HG03064 (cell line): ENCODE data around the gene ATP6V1C2.

ENCODE experiments used
- ATAC-seq: cut with Tn5 transposase; IDR thresholded peaks from one replicate; pipeline ENCODE4 v1.9.1; 2021; ENCODE audit warnings: low read depth; ENCODE audit not compliant: unreplicated experiment

ATP6V1C2 gene

DNA sequence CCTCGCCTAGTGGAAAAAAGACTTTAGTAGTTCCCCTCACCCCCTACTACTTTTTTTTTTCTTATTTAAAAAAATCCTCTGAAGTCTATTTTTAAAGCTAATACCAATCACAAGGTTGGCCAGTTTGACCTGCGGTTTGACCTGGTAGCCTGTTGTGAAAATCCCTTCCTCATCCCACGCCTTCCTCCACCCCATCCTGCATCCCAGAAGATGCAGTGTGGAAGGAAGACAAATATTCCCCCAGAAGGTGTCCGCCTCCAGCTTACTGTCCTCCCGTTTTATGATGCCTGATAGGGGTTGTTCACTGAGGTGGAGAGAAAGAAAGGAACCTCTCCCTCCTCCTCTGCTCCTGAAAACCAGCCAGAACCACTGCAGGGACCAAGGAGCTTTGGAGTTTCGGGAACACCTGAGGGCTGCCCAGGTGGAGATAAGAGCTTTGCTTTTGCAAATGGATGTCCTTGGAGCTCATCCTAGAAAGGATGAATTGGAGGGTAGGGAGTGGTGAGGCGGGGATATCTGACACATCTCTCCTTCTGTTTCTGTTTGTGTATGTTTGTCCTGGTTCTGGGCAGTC lies 909 bp downstream of the ATP6V1C2 start:
- ATAC-seq: no peak

GRCh38 chr2:10732924-10733565 lies 11.6 kb downstream of the ATP6V1C2 start:
- no peak for ATAC-seq

- ATAC-seq: no peak
Observed at GRCh38 chr2:10733566-10733925, 12.1 kb downstream of the ATP6V1C2 start.

- ATAC-seq: no peak
Observed at GRCh38 chr2:10733980-10734379, 12.6 kb downstream of the ATP6V1C2 start.

- ATAC-seq: no peak
Observed at GRCh38 chr2:10738192-10738591, 16.8 kb downstream of the ATP6V1C2 start.

DNA sequence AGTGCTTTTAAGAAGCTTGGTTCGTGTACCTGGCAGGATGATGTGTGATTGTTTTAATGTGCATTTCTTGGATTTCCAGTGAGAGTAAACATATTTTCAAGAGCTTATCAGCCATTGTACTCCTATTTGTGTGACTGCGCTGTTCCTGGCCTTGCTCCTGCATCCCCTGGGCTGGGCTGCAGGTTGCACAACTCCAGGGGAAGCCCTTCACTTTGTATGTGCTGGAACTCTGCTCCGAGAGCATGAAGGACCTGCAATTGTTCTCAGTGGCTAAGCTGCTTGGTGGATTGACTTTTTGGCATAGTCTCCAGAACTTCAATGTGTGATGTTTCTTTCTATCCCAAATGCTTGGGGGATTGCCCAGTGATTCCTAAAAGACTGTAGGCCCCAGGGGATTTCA lies 18.8 kb downstream of the ATP6V1C2 start:
- ATAC-seq: no peak

GRCh38 chr2:10741139-10741538 lies 19.7 kb downstream of the ATP6V1C2 start:
- no peak for ATAC-seq

DNA sequence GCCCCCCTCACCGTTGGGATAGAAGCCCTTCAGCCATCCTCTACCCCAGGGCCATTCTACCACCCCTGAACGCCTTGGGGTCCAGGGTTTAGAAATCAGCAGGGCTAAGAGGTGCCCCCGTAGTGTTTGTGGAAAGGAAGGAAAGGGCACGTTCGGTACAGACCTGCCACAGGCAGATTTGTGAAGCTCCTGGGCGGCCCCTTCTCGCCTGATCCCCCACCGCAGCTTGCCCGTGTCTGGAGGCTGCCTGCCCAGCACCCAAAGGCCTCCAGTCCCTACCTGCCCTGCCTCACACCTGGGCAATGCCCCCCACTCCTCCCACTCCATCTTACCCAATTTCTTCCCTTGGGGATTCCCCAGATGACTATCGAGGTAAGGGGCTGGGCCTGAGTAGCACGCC lies 21.2 kb downstream of the ATP6V1C2 start:
- ATAC-seq: no peak

GRCh38 chr2:10750610-10751009 lies 29.2 kb downstream of the ATP6V1C2 start:
- no peak for ATAC-seq

DNA sequence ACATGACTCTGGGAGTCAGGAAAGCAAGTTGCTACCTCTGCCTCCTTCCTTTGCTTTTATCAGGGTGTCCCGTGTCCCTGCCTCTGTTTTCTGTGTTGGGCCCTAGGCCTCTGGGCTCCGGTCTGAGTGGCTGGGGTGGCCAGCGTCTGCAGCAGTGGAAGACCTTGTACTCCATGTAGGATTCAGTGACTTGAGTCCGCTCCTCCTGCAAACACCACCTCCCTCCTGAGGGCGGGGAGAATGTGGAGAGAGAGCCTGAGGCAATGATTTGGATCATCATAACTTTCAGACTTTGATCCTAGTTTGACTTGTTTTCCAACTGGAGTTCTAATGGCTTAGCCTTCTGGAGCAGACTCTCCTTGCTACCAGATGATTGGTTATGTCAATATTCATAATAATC lies 30.8 kb downstream of the ATP6V1C2 start:
- ATAC-seq: no peak

DNA sequence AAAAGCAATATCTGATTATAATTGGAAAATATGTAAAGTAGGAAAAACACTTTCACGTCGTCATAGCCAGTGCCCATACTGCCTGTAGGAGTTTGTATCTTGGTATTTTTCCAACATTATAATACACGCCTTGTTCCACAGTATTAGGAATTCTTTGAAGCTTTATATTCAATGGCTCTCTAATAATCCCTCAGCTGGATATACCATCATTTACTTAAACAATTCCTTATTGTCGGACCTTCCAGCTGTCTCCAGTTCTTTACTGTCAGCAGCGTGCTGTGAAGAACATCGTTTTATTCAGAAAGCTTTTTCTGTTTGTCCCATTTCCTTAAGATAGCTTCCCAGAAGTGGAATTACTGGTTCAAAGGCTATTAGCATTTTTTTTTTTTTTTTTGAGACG lies 31.7 kb downstream of the ATP6V1C2 start:
- no peak for ATAC-seq

GRCh38 chr2:10753876-10754275 lies 32.4 kb downstream of the ATP6V1C2 start:
- ATAC-seq: no peak

DNA sequence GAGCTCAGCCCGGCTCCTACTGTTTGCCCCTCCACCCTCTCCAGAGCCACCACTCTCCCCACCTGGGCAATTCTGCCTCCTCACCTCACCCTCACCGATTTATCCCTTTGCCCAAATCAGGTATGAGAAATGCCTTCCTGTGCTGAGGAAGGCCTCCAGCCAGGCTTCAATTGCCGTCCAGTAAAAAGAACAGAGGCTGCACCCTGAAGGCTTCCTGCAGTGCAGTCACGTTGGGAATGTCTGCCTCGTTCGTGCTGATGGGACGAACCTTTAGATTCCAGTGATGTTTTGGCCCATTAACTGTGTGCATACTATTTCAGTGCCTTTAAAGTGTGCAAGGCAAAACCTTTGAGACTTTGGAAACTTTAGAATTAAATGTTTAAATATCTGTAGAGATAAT lies 34.2 kb downstream of the ATP6V1C2 start:
- ATAC-seq: no peak

DNA sequence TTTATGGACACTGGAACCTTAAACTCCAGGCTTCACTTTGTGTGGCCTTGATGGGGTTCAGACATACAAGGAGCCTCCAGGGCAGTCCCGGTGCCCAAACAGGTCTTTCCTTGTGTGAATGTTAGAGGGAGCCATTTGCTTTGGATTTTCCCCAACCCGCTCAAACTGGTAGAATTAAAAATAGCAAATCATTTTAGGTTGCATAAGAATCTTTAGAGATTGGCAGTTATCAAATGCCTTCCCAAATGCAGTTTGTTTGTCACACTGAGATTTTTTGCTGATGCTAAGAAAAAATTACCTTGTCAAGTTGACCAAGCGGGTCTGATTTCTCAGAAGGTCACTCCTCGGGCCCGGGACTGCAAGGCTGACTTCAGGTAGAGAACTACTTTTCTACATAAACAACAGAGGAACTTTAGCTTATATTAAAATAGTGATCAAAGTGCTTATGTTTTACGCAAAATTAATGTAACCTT lies 36.4 kb downstream of the ATP6V1C2 start:
- no peak for ATAC-seq

DNA sequence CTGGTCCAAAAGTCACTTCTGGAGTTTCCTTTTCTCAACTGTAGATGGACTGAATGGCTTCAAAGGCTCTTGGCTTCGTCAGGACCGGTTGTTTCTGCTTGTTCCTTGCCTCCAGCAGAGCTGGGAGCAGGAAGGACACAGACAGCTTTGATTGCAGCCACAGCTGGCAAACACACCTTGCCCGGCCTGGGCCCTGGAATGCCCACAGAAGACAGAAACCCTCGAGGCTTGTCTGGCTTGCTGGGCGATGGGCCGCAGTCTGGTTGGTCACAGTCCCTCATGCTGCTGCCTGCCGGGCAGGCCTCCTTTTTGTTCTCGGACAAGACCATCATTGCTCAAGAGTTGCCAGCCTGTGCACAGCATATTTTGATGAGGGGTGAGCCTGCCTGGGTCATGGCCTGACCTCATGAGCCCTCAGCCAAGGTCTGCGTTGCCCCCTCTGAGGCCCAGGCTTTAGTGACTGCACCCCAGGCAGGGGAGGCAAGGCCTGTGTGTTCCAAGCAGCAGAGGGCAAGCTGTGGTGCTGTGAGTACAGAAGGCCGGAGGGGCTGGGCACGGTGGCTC lies 37.8 kb downstream of the ATP6V1C2 start:
- no peak for ATAC-seq

DNA sequence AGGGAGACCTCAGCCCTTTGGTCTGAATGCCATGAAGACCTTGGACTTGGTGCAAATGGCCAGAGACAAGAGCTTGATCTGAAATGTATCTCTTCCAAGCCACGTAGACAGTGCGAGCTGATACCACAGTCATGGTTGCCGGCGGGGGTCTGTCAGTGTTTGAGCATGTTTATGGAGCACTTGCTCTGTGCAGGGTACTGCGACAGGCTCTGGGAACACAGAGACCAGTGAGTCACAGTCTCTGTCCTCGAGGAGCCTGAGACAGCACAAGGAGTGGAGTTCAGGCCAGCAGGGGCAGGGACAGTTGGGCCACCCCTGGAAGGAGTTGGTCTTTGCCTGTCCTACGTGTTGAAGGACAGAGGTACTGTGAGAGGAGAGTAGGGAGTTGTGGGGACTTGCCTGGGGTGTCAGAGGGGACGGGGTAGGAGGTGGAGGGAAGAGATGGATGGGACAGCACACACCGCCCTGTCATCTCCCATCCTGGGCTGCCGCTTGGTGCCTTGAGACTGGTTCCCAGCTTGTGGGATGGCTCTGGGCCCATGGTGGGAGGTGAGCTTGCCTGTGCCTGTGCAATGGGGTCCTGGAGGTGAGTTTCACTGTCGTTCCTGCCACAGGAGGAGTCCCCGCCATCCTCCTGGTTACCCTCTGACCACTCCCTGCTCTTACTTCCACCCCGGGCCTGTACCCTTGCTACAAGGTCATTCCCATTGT lies 39.5 kb downstream of the ATP6V1C2 start:
- no peak for ATAC-seq

GRCh38 chr2:10761591-10761990 lies 40.2 kb downstream of the ATP6V1C2 start:
- no peak for ATAC-seq

DNA sequence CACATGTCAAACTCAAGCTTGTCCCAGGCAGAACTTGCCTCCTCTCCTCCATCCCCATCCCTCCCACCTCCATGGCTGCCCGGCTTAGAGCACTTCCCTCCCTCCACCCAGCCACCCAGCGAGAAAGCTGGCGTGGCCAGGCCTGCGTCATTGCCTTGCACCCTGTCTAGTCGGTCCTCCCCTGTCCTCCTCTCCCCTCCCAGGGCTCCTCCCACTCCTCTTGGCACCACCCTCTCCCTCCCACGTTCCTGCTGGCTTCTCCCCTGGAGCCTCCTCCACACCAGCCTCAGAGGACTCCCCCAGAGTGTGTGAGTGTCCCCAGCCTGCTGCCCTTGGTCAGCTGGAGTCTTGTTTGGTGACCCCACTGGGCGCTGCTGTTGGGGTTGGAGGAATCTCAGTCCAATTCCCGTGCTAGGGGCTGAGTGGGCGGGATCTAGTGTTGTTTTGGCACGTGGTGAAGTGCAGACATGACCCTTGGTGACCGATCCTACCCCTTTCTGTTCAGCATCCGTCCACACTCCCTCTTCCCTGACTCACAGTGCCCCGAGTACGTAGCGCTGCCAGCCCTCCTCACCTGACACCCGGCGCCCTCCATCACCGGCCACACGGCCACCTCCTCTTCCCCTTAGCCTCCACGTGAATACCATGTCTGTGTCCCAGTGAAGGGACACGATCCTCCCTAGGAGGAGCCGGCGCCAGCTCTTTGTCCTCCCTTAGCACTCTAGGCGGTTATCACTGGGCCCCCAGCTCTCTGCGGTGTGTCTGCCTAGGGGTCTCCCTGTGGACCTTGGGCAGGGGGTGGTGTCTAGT lies 41.4 kb downstream of the ATP6V1C2 start:
- ATAC-seq: no peak

DNA sequence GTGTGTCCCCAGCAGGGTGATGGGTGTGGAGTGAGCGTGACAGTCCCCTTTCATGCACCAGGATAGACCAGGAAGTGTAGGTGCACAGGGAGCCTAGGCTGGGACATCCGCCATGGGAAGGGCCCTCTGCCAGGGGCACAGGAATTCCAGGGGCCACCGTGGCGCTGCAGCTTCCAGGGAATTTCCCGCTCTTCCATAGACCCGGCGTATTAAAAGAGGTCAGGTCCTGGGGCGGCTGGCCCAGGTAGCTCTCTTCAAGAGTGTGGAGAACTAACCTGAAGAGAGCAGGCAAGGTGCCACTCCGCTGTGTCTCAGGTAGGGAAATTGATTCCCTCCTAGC lies 42.0 kb downstream of the ATP6V1C2 start:
- no peak for ATAC-seq

- ATAC-seq: no peak
Observed at GRCh38 chr2:10764096-10764785, 42.8 kb downstream of the ATP6V1C2 start.
